Upper lobe of left lung (tissue), 4 donors: ENCODE measurements around the gene SIKE1.
"Not testable (repeated sequence)": the region's sequence is repeated elsewhere in the genome, so short reads cannot be mapped to it uniquely, and the experiment has no call there.

Experiments used
- CTCF ChIP-seq, 6 experiments: fragments of 450-650 bp in 4 of 6; fragments of 200-600 bp in 2 of 6; sonication (generic) in 2 of 6; IDR thresholded peaks; one replicate each; pipeline ENCODE4 v1.5.1; 2016 to 2019; ENCODE audit warnings: antibody characterized with exemption in 6 of 6
- EP300 ChIP-seq, 4 donors: sonication (generic); formaldehyde crosslinking; IDR thresholded peaks; one replicate each; pipeline ENCODE4 v1.5.1; 2017; ENCODE audit warnings: antibody characterized with exemption in 4 of 4, control low read depth in 2 of 4
- POLR2A ChIP-seq, 4 donors: fragments of 450-650 bp; IDR thresholded peaks; one replicate each; pipeline ENCODE4 v1.5.1; 2016 to 2017; ENCODE audit warnings: antibody characterized with exemption in 4 of 4, mild to moderate bottlenecking in 2 of 4

DNA sequence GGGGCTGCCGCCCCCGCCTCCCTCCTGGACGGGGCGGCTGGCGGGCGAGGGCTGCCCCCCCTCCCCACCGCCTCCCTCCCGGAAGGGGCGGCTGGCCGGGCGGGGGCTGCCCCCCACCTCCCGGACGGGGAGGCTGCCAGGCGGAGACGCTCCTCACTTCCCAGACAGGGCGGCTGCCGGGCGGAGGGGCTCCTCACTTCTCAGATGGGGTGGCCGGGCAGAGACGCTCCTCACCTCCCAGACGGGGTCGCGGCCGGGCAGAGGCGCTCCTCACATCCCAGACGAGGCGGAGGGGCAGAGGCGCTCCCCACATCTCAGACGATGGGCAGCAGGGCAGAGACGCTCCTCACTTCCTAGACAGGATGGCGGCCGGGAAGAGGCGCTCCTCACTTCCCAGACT is 24.0 kb upstream of the SIKE1 start:
- TF ChIP-seq CTCF, EP300, POLR2A (IDR thresholded peaks at IDR 0.05): not testable (repeated sequence)
